ENCODE measurements around the gene DNAAF5.
"Not testable (repeated sequence)": the region's sequence is repeated elsewhere in the genome, so short reads cannot be mapped to it uniquely, and the experiment has no call there.

DNAAF5 gene

DNA sequence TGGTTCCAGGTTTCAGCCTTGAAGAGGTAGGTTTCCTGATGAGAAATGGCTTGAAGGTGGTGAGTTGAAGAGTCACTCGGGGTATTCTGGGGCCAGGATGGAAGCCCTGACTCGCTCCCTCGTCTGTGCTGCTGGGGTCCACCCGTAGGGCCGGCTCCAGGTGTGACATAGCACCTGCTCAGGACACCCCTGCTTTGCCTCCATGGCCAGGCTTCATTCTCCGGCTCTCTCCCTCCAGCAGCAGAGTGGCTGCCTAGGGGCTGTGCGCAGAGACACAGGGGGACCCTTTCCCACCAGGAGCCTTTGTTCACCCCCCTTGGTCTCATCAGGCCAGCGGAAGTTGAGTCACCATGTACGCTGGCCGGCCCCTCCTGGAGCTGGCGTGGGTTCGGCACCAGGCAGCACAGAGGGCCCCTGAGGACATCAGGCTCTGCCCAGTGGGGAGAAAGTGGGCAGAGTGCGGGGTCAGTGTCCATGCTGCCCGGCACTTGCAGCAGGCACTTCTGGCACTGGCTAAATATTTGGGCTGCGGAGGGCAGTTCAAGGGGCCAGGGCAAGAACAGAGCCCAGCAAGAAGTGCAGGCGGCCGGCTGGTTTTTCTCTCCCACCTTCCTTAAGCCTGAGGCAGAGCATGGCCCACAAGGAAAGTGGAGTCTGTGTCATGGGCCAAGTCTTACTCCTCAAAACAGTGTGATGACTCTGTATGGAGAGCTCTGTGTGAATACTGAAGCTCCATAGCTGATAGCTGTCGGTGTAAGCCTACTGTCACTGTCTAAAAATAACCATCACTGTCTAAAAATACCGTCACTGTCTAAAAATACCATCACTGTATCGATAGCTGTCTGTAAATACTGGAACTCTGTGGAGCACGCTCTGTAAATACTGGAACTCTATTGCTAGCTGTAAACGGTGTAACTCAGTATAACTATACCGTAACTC, 4.3 kb downstream of the DNAAF5 start:
- DNase-seq (ENCODE audit: low read depth): no peak

GRCh38 chr7:731440-732085, 5.1 kb downstream of the DNAAF5 start:
- no peak for DNase-seq (ENCODE audit: low read depth)

GRCh38 chr7:732094-732541, 5.6 kb downstream of the DNAAF5 start:
- DNase-seq (ENCODE audit: low read depth): no peak

DNA sequence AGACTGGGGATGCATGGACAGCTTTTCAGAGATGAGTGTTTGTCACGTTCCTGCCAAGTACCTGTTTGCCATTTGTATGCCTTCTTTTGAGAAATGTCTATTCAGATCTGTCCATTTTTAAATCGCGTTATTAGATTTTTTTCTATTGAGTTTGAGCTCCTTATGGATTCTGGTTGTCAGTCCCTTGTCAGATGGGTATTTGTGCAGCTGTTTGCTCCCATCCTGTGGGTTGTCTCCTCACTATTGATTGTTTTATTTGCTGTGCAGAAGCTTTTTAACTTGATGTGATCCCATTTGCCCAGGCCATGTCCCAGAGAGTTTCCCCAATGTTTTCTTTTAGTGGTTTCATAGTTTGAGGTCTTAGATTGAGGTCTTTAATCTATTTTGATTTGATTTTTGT, 6.1 kb downstream of the DNAAF5 start:
- DNase-seq (ENCODE audit: low read depth): no peak

DNA sequence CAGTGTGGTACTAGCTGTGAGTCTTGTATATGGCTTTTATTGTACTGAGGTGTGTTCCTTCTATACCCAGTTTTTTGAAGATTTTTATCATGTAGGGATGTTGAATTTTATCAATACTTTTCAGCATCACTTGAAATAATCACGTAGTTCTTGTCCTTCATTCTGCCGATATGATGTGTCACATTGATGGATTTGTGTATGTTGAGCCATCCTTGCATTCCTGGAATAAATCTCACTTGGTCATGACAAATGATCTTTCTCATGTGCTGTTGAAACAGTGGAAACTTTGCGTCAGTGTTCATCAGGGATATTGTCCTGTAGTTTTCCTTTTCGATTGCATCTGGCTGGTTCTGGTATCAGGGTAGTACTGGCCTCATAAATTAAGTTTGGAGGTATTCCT, 7.7 kb downstream of the DNAAF5 start:
- DNase-seq (ENCODE audit: low read depth): no peak

- DNase-seq (ENCODE audit: low read depth): no peak
These were observed 8.3 kb downstream of the DNAAF5 start for GRCh38 chr7:734808-735207.

DNA sequence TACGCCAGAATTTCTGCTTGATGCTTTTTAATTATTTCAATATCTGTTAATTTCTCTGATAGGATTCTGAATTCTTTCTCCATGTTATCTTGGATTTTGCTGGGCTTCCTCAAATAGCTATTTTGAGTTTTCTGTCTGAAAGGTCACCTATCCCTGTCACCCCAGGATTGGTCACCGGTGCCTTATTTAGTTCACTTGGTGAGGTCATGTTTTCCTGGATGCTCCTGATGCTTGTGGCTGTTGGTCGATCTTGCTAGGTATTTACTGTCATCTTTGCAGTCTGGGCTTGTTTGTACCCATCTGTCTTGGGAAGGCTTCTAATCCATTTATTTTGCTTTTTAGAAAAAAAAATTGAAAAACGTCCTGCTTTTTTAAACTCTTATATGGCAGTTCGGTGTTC, 11.7 kb downstream of the DNAAF5 start:
- no peak for DNase-seq (ENCODE audit: low read depth)

GRCh38 chr7:738723-739454, 12.4 kb downstream of the DNAAF5 start:
- no peak for DNase-seq (ENCODE audit: low read depth)

GRCh38 chr7:739455-739982, 13.0 kb downstream of the DNAAF5 start:
- no peak for DNase-seq (ENCODE audit: low read depth)

DNA sequence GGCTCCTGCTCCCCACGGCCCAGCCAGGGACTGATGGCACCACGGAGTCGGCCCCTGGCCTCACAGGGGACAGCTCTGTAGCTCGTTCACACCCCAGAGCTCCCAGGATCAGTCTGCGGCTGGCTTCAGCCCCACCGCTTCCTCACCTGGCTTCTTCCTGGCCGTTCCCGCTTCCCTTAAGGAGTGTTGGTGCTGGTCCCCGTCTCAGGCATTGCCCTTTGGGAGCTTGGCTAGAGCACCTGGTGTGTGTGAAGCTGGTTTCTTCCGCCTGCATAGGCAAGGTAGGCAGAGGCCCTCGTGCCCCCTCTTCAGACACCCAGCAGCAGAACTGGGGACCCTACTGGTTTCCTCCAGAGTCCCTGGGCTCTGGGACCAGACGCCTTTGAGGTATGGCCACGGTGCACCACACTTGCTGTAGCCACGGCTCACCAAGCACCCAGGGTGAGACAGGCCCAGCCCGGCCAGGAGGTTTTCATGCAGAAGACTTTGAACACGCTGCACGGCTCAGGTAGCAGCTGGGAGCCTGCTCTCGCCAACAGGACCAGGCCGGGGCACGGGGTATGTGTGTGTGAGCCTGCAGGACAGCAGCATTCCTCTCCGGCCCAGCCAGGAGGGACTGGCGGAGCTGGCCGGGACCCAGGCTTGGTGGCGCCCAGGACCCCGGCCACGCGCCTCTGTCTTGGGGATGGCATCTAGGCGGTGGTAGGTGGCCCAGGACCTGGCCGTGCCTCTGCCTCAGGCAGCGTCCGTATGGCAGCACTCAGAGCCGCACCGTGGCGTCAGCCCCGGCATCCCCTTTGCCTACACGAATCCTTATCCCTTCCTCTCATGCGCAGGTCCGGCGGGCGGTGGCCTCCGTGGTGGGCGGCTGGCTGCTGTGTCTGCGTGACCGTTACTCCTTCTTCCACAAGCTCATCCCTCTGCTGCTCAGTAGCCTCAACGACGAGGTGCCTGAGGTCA, 13.8 kb downstream of the DNAAF5 start:
- DNase-seq (ENCODE audit: low read depth): no peak

- DNase-seq (ENCODE audit: low read depth): no peak
These were observed 14.7 kb downstream of the DNAAF5 start for GRCh38 chr7:741191-741671.

GRCh38 chr7:741850-742249, 15.4 kb downstream of the DNAAF5 start:
- DNase-seq (ENCODE audit: low read depth): no peak

GRCh38 chr7:742791-743190, 16.3 kb downstream of the DNAAF5 start:
- no peak for DNase-seq (ENCODE audit: low read depth)

DNA sequence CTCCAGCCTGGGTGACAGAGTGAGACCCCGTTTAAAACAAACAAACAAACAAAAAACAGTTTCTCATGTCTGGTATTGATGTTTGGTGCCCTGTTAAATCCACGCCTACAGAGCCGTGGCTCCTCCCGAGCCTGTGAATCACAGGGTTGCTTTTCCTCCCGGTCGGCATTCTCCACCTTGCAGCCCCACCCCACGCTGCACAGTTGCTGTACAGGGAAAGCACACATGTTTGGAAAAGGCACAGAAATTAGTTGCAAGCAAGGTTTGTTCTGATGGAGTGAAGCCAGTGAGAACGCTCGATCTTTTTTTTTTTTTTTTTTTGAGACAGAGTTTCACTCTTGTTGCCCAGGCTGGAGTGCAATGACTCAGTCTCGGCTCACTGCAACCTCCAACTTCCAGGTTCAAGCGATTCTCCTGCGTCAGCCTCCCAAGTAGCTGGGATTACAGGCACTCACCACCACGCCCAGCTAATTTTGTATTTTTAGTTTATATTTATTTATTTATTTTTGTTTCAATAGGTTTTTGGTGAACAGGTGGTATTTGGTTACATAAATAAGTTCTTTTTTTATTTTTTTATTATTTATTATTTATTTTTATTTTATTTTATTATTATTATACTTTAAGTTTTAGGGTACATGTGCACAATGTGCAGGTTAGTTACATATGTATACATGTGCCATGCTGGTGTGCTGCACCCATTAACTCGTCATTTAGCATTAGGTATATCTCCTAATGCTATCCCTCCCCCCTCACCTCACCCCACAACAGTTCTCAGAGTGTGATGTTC, 17.0 kb downstream of the DNAAF5 start:
- DNase-seq (ENCODE audit: low read depth): not testable (repeated sequence)

DNA sequence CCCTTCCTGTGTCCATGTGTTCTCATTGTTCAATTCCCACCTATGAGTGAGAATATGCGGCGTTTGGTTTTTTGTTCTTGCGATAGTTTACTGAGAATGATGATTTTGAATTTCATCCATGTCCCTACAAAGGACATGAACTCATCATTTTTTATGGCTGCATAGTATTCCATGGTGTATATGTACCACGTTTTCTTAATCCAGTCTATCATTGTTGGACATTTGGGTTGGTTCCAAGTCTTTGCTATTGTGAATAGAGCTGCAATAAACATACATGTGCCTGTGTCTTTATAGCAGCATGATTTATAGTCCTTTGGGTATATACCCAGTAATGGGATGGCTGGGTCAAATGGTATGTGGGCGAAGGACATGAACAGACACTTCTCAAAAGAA, 17.6 kb downstream of the DNAAF5 start:
- not testable (repeated sequence) for DNase-seq (ENCODE audit: low read depth)

DNA sequence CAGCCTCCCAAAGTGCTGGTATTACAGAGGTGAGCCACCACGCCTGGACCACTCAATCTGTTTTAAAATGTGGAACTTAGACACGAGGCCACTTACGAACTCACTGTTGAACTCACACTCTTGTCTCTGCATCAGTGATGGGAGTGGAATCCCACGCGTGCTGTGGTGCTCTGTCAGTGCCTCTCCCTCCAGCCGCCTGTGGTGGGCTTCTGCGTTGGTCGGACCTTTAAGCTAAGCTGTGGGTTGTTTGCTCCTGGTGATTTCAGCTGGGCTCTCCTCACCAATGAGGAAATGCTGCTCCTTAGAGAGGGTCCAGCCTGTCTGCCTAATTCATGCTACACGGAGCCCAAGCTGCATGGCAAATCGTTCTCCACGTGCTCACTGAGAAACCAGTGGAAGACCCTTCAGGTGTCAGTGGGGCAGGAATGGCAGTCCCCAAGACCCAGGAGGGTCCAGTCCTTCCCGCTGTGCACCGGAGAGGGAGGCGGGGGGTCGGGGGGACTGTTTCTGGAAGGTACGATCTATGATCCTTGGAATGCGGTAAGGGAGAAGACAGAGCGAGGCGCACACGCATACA, 18.4 kb downstream of the DNAAF5 start:
- DNase-seq (ENCODE audit: low read depth): no peak

DNA sequence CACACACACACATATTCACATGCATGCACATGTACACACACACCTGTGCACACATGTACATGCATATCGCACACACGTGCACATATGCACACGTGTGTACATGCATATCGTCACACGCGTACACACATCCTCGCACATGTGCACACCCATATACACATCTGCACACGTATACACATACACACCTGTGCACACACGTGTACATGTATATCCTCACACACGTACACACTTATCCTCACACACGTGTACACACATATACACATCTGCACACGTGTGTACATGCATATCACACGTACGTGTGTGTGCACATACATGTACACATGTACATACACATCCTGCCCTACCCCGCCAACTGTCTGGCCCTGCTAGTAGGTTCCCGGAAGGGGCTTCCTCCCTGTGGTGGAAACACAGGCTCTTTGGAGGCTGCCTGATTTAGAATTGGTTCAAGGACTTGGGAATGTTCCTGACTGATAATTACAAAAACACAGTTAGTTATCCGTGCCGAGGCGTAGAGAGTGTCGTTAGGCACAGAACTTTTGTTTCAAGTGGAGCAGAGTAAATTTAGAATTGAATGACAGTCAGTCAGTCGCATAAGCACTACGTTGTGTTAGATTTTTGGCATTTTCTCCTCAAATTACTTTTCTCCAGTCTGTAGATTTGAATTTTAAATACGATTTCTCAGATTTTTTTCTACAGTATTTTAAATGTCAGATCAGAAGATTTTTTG, 19.1 kb downstream of the DNAAF5 start:
- DNase-seq (ENCODE audit: low read depth): no peak

DNA sequence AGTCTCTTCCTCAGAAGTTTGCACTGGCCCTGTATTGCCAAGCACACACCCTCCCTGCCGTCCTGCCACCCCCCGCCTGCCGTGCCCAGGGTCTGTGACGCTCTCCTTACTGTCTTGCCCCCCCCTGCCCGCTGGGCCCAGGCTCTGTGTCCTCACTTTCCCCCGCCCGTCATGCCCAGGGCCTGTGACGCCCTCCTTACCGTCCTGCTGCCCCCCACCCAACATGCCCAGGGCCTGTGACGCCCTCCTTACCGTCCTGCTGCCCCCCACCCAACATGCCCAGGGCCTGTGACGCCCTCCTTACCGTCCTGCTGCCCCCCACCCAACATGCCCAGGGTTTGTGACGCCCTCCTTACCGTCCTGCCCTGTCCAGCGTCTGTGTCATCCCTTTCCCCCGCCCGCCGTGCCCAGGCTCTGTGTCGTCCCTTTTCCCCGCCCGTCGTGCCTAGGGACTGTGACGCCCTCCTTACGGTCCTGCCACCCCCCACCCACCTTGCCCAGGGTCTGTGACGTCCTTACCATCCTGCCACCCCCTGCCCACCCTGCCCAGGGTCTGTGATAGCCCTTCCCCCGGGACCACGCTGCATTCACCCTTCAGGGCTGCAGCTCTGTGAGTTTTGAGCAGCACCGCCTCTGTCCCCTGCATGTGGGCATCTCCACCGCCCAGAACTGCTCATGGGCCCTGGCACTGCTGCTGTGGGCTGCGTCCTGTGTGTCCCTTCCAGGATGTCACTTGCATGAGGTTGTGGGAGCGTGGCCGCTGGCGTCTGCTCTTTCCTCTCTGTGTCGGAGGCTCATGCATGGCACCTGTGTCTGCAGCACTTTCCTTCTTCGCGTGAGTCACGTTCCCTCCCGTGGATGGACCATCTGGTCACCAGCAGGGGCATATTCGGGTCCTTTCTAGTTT, 19.9 kb downstream of the DNAAF5 start:
- DNase-seq (ENCODE audit: low read depth): no peak
